Glomerular endothelial cell (primary cell): ENCODE data around the gene PDGFA. TPM values are rescaled to one million over a fixed set of nuclear protein-coding genes. Genes with fewer than 3 reads are reported as not detected.

ENCODE experiments used
- DNase-seq: peaks from one replicate; pipeline ENCODE4 v3.0.0-alpha.2; 2011; ENCODE audit warnings: low read depth, low spot score; ENCODE audit errors: extremely low read depth
- total RNA-seq: library from RNA; depleted of rRNA; stranded (reverse); fragments of >200 nt; gene quantifications from 2 replicates; pipeline ENCODE4 v1.2.3, GENCODE V29; 2015

The PDGFA gene
- total RNA-seq, 1 donor from 2014 or later, result 44.5 TPM

DNA sequence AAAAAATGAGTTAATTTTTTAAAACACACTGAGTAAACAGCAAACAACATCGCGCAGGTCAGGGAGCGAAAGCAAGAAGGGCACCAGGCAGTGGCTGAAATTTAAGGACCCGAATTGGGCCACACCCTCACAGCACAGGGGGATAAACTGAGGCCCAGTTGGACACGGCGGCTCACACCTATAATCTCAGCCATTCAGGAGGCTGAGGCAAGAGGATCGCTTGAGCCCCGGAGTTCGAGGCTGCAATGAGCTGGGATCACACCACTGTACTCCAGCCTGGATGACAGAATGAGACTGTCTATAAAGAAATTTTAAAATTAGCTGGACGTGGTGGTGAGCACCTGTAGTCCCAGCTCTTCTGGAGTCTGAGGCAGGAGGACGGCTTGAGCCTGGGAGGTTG, 69.6 kb downstream of the PDGFA start:
- no peak for DNase-seq

DNA sequence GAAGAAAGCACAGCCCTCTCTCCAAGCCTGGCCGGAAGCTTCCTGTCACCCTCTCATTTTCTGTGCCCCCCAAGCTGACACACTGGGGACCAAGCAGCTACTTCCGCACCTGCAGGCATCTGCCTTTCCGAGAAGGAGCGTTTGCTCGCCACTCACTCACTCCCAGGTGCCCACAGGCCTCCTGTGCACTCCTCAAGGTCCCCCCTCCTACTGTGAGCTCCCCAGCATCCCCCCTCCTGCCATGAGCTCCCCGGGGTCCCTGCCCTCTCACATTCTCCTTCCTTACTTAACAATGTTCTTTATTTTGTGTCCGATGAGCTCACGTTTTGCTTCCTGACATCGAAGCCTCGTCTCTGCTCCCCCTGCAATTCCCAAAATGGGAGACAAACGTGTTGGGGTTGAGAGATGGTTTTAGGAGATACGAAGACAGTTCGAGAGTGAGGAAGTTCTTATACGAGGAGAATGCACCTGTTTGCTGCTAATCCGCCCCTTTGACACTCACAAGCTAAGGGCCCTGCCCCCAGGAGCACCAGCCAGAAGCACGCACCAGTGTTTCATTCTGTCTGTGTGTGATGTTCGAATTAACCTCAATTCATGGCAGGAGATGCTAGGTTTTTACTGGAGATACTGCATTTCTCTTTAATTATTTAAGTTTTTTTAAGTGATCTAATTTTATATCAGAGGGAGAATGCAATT, 70.2 kb downstream of the PDGFA start:
- no peak for DNase-seq

DNA sequence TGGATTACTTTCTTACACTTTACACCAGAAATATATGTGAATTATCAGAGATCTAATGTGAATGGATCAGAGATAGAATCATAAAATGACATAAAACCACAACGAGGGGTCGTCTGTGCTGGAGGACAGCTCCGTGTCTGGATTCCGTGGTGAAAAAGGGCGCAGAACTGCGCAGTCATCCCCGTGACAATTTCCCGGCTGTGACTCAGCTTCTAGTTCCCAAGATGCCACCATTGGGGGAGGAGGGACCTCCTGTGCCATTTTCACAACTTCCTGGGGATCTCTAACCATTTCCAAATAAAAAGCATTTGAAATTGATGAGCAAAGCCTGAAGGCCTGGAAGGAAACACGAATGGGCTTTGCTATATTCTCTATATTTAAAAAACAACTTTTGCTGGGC, 72.1 kb downstream of the PDGFA start:
- DNase-seq, result no peak

Other genes with a start within 250 kb of the PDGFA start
- gene FOXL3, start 229.7 kb downstream of the PDGFA start, total RNA-seq, result not detected in 2 replicates
- 48.7 and 50.2 TPM in 2 replicates for gene DNAAF5, start 206.9 kb upstream of the PDGFA start, total RNA-seq
- gene PRKAR1B, start 207.4 kb upstream of the PDGFA start, total RNA-seq, result 31.9 and 34.3 TPM in 2 replicates